NCI-H1048 (cell line): ENCODE results near the gene CLPTM1.

ENCODE experiments used
- DNase-seq: peaks from one replicate; lab custom pipeline; 2025; lab: John Stamatoyannopoulos, UW

The CLPTM1 gene

GRCh38 chr19:45011959-45012358, 56.8 kb downstream of the CLPTM1 start:
- no peak for DNase-seq

GRCh38 chr19:45016388-45017314, 61.5 kb downstream of the CLPTM1 start:
- DNase-seq, result no peak

DNA sequence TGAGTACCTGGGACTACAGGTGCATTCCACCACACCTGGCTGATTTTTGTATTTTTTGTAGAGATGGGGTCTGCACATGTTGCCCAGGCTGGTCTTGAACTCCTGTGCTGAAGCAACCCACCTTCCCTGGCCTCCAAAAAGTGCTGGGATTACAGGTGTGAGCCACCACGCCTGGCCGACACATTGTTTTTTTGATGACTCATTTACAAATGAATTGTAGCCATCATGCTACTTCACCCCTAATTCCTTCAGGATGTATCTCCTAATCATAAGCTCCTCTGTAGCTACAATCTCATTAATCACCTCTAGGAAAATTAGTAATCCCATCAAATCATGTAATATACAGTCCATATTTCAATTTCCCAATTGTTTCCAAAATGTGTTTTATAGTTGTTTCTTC, 64.0 kb downstream of the CLPTM1 start:
- no peak for DNase-seq

DNA sequence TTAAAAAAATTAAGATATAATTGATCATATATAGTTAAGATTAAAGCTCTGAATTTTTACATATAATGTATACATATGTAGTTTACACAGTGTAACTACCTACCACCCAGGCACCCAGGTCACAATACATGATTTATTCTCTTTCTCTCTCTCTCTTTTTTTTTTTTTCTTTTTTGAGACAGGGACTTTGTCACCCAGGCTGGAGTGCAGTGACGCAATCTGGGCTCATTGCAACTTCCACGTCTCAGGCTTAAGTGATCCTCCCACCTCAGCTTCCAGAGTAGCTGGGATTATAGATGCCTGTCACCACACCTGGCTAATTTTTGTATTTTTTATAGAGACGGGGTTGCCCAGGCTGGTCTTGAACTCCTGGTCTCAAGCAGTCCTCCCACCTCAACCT, 64.9 kb downstream of the CLPTM1 start:
- no peak for DNase-seq

GRCh38 chr19:45021971-45022370, 66.8 kb downstream of the CLPTM1 start:
- no peak for DNase-seq

DNA sequence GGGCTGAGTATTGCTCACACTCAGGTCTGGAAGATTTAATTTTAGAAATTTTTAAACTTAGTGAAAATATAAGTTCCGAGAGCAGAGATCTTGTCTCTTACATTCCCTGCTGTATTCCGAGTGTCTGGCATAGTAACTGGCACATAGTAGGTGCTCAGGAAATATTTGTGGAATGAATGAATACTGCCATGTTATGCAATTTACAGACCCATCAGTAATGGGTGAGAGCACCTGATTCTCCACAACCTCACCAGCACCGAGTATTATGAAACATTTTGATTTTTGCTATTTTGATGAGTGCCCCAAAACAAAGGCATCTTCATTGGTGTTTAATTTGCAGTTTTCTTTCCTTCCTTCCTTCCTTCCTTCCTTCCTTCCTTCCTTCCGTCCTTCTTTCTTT, 67.9 kb downstream of the CLPTM1 start:
- no peak for DNase-seq

DNA sequence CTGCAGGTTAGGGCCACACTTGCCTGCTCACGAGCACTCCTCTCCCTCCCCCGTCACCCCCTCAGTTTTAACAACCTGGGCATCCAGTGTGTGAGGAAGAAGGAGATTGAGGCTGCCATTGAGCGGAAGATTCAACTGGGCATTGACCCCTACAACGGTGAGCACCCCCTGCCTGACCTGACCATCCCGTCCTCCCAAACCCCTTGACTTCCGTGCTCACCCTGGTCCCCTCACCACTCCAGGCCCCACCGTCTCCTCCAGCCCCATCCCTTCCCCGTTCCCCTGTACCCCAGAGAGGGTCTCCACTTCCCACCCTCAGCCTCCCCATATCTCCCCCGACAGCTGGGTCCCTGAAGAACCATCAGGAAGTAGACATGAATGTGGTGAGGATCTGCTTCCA, 70.1 kb downstream of the CLPTM1 start:
- no peak for DNase-seq

GRCh38 chr19:45027371-45027770, 72.2 kb downstream of the CLPTM1 start:
- no peak for DNase-seq

DNA sequence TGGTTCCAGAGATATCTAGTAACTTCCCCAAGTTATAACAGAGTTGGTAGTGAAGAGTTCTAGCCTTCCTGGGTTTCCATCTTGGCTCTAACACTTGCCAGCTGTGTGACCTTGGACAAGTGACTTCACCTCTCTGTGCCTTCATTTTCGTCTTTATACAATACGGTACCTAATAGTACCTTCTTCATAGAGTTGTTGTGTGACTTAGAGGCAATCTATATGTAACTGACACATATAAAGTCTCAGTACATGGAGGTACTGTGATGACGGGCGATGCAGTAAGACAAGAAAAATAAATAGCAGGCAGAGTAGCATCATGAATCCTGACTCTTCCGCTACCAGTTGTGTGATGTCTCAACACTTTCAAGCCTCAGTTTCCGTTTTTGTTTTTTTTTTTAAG, 75.6 kb downstream of the CLPTM1 start:
- no peak for DNase-seq

DNA sequence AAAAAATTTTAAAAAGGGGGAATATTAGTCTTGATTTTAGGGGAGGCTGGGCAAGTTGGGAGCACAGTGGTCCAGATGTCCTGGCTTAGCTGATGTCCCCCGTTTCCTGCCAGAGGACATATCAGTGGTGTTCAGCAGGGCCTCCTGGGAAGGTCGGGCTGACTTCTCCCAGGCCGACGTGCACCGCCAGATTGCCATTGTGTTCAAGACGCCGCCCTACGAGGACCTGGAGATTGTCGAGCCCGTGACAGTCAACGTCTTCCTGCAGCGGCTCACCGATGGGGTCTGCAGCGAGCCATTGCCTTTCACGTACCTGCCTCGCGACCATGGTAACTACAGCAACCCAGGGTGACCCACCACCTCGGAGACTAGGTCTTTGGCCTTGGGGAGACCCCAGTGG, 77.2 kb downstream of the CLPTM1 start:
- DNase-seq, result no peak

DNA sequence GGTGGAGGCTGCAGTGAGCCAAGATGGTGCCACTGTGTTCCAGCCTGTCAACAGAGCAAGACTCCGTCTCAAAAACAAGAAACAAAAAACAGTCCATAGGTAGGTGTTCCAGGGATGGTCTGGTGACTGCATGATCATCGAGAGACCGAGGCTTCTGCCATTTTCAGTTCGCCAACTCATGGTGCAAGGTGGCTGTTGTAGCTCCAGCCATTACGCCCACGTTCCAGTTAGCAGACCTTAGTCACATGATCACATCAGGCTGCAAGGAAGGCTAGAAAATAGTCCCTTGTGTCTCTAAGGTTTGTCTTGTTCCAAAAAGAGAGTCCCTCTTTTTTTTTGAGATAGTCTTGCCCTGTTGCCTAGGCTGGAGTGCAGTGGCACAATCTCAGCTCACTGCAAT, 80.6 kb downstream of the CLPTM1 start:
- no peak for DNase-seq

GRCh38 chr19:45037393-45038169, 82.4 kb downstream of the CLPTM1 start:
- DNase-seq, result no peak

DNA sequence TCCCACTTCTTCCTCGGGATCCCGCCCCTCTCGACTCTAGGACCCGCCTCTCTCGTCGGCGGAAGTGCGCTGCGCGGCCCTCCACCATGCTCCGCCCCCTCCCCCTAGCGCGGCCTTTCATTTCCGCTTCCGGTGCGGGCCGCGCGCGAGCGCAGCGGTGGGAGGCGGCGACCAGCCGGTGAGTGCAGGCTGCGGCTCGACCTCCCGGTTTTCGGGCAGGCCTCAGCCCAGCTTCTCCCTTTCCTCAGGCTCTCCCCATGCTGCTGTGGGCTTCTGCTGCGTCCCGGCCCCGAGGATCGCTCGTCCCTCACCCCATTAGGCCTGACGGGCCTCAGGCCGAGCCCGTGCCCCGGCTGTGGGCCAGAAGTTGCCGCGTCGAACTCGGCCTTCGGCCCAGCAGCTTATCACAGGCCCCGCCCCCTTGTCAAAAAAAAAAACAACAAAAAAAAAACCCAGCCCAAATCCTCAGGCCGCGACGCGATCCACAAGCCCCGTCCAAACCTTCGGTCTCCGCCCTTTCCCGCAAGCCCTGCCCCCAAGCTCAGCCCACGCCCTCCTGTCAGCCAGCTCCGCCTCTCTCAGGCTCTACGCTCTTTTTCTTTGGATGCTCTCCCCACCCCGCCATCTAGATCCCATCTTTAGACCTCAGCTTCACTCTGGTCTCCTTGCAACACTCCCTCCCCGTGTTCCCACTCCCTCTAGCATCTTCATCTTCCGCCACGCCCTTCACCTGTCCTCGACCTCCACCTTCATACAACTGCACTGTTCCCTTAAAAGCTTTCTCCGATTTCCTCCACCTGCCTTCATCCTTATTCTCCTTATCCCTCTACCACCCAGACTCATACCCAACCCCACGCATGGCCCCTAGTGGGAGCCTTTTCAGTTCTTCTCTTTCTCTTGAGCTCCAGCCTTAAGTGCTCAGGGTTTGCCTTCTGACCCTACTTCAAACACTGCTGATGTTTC, 84.0 kb downstream of the CLPTM1 start, which contains the start of gene CLASRP:
Gene CLASRP (plus strand): TSS at position 115 of the 963 bp plus-strand sequence. CDS start 1,168 bp downstream, outside the sequence.
- DNase-seq, result peak; percentile 84

DNA sequence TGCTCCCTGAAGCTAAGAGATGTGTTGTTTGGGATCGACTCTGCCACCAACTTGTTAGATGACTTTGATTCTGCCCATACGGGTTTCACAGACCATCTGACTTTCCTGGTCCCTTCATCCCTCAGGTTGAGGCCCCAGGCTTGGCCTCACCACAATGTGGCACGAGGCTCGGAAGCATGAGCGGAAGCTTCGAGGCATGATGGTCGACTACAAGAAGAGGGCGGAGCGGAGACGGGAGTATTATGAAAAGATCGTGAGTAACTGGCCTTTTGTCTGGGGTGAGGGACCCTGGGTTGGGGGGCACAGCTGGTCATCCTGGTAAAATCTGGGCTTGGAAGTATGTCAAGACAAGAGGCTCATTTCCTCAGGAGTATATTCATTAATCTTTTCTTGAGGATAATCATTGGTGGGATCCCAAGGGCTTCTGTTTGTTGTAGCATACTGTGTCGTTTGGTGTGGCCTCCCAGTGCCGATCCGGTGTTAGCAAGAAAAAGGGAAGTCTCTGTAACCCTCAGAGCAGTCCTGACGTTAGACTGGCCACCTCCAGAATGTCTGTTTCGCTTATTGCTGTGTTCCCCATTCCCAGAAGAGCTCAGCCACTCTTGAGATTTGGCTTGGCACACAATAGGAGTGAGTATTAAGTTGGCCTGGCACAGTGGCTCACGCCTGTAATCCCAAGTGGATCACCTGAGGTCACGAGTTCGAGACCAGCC, 85.0 kb downstream of the CLPTM1 start:
- no peak for DNase-seq

DNA sequence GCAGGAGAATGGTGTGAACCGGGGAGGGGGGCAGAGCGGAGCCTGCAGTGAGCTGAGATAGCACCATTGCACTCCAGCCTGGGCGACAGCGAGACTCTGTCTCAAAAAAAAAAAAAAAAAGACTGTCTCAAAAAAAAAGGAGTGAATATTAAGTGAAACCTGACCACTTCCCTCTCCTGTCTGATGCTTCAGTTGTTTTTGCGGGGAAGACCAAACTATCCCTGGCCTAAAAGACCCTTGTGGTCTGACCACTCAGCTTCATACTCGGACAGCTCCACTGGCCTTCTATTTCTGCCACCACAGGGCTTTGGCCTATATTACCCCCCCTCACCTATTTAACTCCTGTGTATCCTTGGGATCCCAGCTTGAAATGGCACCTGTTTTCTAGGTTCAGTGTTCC, 85.9 kb downstream of the CLPTM1 start:
- no peak for DNase-seq
